Measurements from ENCODE around the gene MIOS. TPM values are rescaled to one million over a fixed set of nuclear protein-coding genes. Genes with fewer than 3 reads are reported as not detected.

The MIOS gene
- total and polyA plus RNA-seq, 2 experiments from 2014 or later: 24.0 to 50.8 TPM

- no peak for TF ChIP-seq EZH2phosphoT487 (IDR thresholded peaks at IDR 0.05; ENCODE audit: low read depth, severe bottlenecking, unreplicated experiment)
- TF ChIP-seq EZH2 (IDR thresholded peaks at IDR 0.05; ENCODE audit: borderline replicate concordance): no peak
- TF ChIP-seq CTCF (IDR thresholded peaks at IDR 0.05; ENCODE audit: poor library complexity): no peak
- no peaks in the 10 kb centered on the region for H3K36me3 ChIP-seq (replicated peaks; ENCODE audit: insufficient read depth, low read depth)
- H3K9me2 ChIP-seq (replicated peaks; ENCODE audit: insufficient read depth): no peaks in the 10 kb centered on the region
- no peak for DNase-seq (ENCODE audit: low spot score)
- H3K27me3 ChIP-seq: no peaks in the 10 kb centered on the region
- H3K27ac ChIP-seq: no peak overlapping the region
- H3K4me1 ChIP-seq (ENCODE audit: insufficient read depth): no peaks in the 10 kb centered on the region
- H4K20me1 ChIP-seq (ENCODE audit: insufficient read depth, poor library complexity, severe bottlenecking): no peaks in the 10 kb centered on the region
- H3K4me3 ChIP-seq: no peak overlapping the region
- no peaks in the 10 kb centered on the region for H3K79me2 ChIP-seq
- H3K9me3 ChIP-seq (ENCODE audit: low read depth): no peaks in the 10 kb centered on the region
- WGBS (ENCODE audit: low lambda C conversion rate, missing lambda C conversion rate): 68% methylated on average over 1 of the region's 1 CpG
- H3K4me2 ChIP-seq: no peak overlapping the region
- no peak overlapping the region for H2AFZ ChIP-seq
These were observed 18.0 kb downstream of the MIOS start for GRCh38 chr7:7584653-7585052.

- Histone ChIP-seq H3K27ac (no peak overlapping the region), H3K9me2 (replicated peaks; ENCODE audit: insufficient read depth) (no peaks in the 10 kb centered on the region), H3K36me3 (replicated peaks; ENCODE audit: insufficient read depth, low read depth) (no peaks in the 10 kb centered on the region), H2AFZ (no peak overlapping the region), H3K79me2 (no peaks in the 10 kb centered on the region), H3K9me3 (ENCODE audit: low read depth) (no peaks in the 10 kb centered on the region), H3K4me3 (no peak overlapping the region), H3K4me2 (no peak overlapping the region), H3K4me1 (ENCODE audit: insufficient read depth) (no peaks in the 10 kb centered on the region), H4K20me1 (ENCODE audit: insufficient read depth, poor library complexity, severe bottlenecking) (no peaks in the 10 kb centered on the region), H3K27me3 (no peaks in the 10 kb centered on the region)
- WGBS (ENCODE audit: low lambda C conversion rate, missing lambda C conversion rate): 97% methylated on average over 5 of the region's 5 CpGs
- TF ChIP-seq EZH2 (IDR thresholded peaks at IDR 0.05; ENCODE audit: borderline replicate concordance) (no peak), EZH2phosphoT487 (IDR thresholded peaks at IDR 0.05; ENCODE audit: low read depth, severe bottlenecking, unreplicated experiment) (no peak), CTCF (IDR thresholded peaks at IDR 0.05; ENCODE audit: poor library complexity) (no peak)
- DNase-seq (ENCODE audit: low spot score): no peak
These were observed 18.7 kb downstream of the MIOS start for GRCh38 chr7:7585241-7585928.

DNA sequence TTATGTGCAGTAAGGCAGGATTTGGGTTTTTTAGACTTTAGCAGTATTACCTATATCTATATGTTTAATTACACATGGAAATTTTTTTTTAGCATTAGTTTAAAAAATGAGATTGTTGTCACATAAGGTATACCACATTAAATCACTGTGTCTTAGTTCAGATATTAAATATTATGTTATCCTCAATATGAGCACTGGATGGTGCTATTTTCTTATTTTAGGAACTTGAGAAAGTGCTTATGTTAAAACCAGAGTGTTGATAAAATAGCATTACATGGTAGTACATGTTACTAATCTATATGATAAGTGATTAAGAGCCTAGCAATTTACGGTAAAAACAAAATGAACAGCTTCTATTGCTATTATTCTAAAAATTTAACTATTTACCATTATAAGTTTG is 28.8 kb downstream of the MIOS start:
- no peak overlapping the region for H3K4me2 ChIP-seq
- H3K9me2 ChIP-seq (replicated peaks; ENCODE audit: insufficient read depth): no peaks in the 10 kb centered on the region
- H3K36me3 ChIP-seq (replicated peaks; ENCODE audit: insufficient read depth, low read depth): no peaks in the 10 kb centered on the region
- no peaks in the 10 kb centered on the region for H3K79me2 ChIP-seq
- no peaks in the 10 kb centered on the region for H3K27me3 ChIP-seq
- no peaks in the 10 kb centered on the region for H4K20me1 ChIP-seq (ENCODE audit: insufficient read depth, poor library complexity, severe bottlenecking)
- H3K4me1 ChIP-seq (ENCODE audit: insufficient read depth): no peaks in the 10 kb centered on the region
- WGBS (ENCODE audit: low lambda C conversion rate, missing lambda C conversion rate): 79% methylated on average over 1 of the region's 1 CpG
- H3K4me3 ChIP-seq: no peak overlapping the region
- peak; percentile 13 for DNase-seq (ENCODE audit: low spot score)
- no peak overlapping the region for H3K27ac ChIP-seq
- no peak overlapping the region for H2AFZ ChIP-seq
- no peaks in the 10 kb centered on the region for H3K9me3 ChIP-seq (ENCODE audit: low read depth)
- no peak for TF ChIP-seq EZH2phosphoT487 (IDR thresholded peaks at IDR 0.05; ENCODE audit: low read depth, severe bottlenecking, unreplicated experiment)
- TF ChIP-seq CTCF (IDR thresholded peaks at IDR 0.05; ENCODE audit: poor library complexity): peak; percentile 52

Data from hepatocyte (in vitro differentiated cells).